ENCODE data around the gene MGAT4A. TPM values are rescaled to one million over a fixed set of nuclear protein-coding genes. Genes with fewer than 3 reads are reported as not detected.
A peak's percentile ranks its signal among the peaks of the same experiment; 100 is the strongest.
"Not testable (repeated sequence)": the region's sequence is repeated elsewhere in the genome, so short reads cannot be mapped to it uniquely, and the experiment has no call there.

Gene MGAT4A
- total RNA-seq, 4 donors from 2014 or later: 52.8 to 243 (median 175) TPM

DNA sequence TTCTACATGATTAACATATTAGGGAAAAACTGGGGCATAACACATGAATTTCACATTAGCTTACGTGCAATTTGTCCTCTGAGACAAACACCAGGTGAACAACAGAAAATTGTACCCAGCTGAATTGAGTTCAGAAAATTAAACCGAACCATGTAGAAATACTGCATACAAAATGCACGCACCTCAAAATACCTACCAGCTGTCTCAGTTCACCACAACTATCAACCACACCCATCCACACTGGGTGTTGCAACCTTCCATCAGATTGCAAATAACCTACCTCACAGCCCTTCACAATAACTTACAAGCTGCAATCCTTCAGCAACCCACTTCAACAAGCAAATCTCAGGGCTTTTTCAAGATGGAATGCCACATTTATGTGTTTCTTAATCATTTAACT, 66.6 kb downstream of the MGAT4A start:
- peak in 1 of 3 donors; percentile 67 for DNase-seq
- H3K9me3 ChIP-seq: no peaks in the 10 kb centered on the region
- TF ChIP-seq, protein P1, sequence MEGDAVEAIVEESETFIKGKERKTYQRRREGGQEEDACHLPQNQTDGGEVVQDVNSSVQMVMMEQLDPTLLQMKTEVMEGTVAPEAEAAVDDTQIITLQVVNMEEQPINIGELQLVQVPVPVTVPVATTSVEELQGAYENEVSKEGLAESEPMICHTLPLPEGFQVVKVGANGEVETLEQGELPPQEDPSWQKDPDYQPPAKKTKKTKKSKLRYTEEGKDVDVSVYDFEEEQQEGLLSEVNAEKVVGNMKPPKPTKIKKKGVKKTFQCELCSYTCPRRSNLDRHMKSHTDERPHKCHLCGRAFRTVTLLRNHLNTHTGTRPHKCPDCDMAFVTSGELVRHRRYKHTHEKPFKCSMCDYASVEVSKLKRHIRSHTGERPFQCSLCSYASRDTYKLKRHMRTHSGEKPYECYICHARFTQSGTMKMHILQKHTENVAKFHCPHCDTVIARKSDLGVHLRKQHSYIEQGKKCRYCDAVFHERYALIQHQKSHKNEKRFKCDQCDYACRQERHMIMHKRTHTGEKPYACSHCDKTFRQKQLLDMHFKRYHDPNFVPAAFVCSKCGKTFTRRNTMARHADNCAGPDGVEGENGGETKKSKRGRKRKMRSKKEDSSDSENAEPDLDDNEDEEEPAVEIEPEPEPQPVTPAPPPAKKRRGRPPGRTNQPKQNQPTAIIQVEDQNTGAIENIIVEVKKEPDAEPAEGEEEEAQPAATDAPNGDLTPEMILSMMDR (IDR thresholded peaks at IDR 0.05): no peak
- TF ChIP-seq POLR2A (IDR thresholded peaks at IDR 0.05): no peak
- H3K4me1 ChIP-seq: no peaks in the 10 kb centered on the region
- no peaks in the 10 kb centered on the region for H3K27me3 ChIP-seq
- H3K4me3 ChIP-seq: no peak overlapping the region
- peak overlapping the region in 3 of 4 donors; percentile 29 to 66 (median 60) for H3K27ac ChIP-seq
- peaks cover 0 to 36% (median 0%) of the 10 kb centered on the region in 3 donors for H3K36me3 ChIP-seq

- no peaks in the 10 kb centered on the region for H3K9me3 ChIP-seq
- TF ChIP-seq, protein P1 (IDR thresholded peaks at IDR 0.05): no peak
- TF ChIP-seq POLR2A (IDR thresholded peaks at IDR 0.05): no peak
- H3K27ac ChIP-seq: peak overlapping the region; percentile 29 to 68 (median 63)
- no peaks in the 10 kb centered on the region for H3K4me1 ChIP-seq
- DNase-seq: no peak
- H3K36me3 ChIP-seq: peaks cover 0 to 31% (median 0%) of the 10 kb centered on the region in 3 donors
- H3K4me3 ChIP-seq: no peak overlapping the region
- no peaks in the 10 kb centered on the region for H3K27me3 ChIP-seq
These were observed 67.3 kb downstream of the MGAT4A start for GRCh38 chr2:98663511-98664090.

DNA sequence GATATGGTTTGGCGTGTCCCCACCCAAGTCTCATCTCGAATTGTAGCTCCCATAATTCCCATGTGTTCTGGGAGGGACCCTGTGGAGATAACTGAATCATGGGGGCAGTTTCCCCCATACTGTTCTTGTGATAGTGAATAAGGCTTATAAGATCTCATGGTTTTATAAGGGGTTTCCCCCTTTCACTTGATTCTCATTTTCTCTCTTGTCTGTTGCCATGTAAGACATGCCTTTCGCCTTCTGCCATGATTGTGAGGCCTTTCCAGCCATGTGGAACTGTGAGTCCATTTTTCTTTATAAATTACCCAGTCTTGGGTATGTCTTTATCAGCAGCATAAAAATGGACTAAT, 71.5 kb downstream of the MGAT4A start:
- not testable (repeated sequence) for H3K4me1 ChIP-seq, H3K9me3 ChIP-seq, DNase-seq, H3K4me3 ChIP-seq, H3K27me3 ChIP-seq
- H3K36me3 ChIP-seq: peaks cover 0 to 25% (median 0%) of the 10 kb centered on the region in 3 donors
- H3K27ac ChIP-seq: peak overlapping the region in 3 of 4 donors; percentile 7 to 53 (median 47)

GRCh38 chr2:98658816-98659490, 72.0 kb downstream of the MGAT4A start:
- Histone ChIP-seq H3K4me3 (no peak overlapping the region), H3K4me1 (no peaks in the 10 kb centered on the region), H3K27me3 (no peaks in the 10 kb centered on the region), H3K27ac (peak overlapping the region in 3 of 4 donors; percentile 7 to 53 (median 47)), H3K9me3 (no peaks in the 10 kb centered on the region), H3K36me3 (peaks cover 0 to 26% (median 0%) of the 10 kb centered on the region in 3 donors)
- no peak for DNase-seq
- TF ChIP-seq, protein P1 (IDR thresholded peaks at IDR 0.05): no peak
- no peak for TF ChIP-seq POLR2A (IDR thresholded peaks at IDR 0.05)

DNA sequence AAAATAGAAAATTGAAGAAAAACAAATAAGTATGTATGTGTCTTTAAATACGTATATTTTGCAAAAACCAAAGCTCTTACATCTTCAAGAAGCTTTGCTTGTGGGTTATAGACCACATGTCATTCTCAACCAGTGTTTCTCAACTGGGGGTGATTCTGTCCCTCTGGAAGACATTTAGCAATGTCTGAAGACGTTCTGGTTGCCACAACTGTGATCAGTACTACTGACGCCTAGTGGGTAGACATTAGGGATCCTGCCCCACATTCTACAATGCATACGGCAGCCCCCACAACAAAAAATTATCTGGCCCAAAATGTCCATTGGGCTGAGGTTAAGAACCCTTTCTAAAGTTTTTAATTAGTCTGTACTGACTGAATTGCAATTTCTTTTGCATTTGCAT, 74.1 kb downstream of the MGAT4A start:
- Histone ChIP-seq H3K27ac (peak overlapping the region in 1 of 4 donors; percentile 35), H3K9me3 (no peaks in the 10 kb centered on the region), H3K27me3 (no peaks in the 10 kb centered on the region), H3K36me3 (peaks cover 0 to 26% (median 0%) of the 10 kb centered on the region in 3 donors), H3K4me3 (no peak overlapping the region), H3K4me1 (no peaks in the 10 kb centered on the region)
- peak in 1 of 3 donors; percentile 47 for DNase-seq
- TF ChIP-seq, protein P1 (IDR thresholded peaks at IDR 0.05): no peak
- TF ChIP-seq POLR2A (IDR thresholded peaks at IDR 0.05): no peak
